Activated naive CD4-positive, alpha-beta T cell treated with anti-CD3 and anti-CD28 coated beads for 36 hours (primary cell): ENCODE measurements around the gene OR51A7. TPM values are rescaled to one million over a fixed set of nuclear protein-coding genes. Genes with fewer than 3 reads are reported as not detected.

Experiments used
- total RNA-seq, 2 experiments: library from RNA; stranded (reverse); gene quantifications; one replicate each; pipeline ENCODE4 v1.2.3, GENCODE V29; 2021

OR51A7 gene
- total RNA-seq, 2 experiments from 2014 or later: not detected

Other genes starting within 250 kb of the OR51A7 start
- not detected for gene OR51E2, start 205.9 kb upstream of the OR51A7 start, total RNA-seq
- not detected for gene MMP26, start 199.0 kb upstream of the OR51A7 start, total RNA-seq
- not detected for gene OR51F1, start 133.8 kb upstream of the OR51A7 start, total RNA-seq
- gene OR52R1, start 99.4 kb upstream of the OR51A7 start, total RNA-seq: not detected
- not detected for gene OR51F2, start 82.5 kb upstream of the OR51A7 start, total RNA-seq
- not detected for gene OR51S1, start 54.6 kb upstream of the OR51A7 start, total RNA-seq
- not detected for gene OR51T1, start 21.9 kb upstream of the OR51A7 start, total RNA-seq
- not detected for gene OR51G2, start 15.6 kb downstream of the OR51A7 start, total RNA-seq
- gene OR51G1, start 20.6 kb downstream of the OR51A7 start, total RNA-seq: not detected
- not detected for gene OR51A4, start 43.8 kb downstream of the OR51A7 start, total RNA-seq
- gene OR51A2, start 51.9 kb downstream of the OR51A7 start, total RNA-seq: not detected
- gene OR51L1, start 91.1 kb downstream of the OR51A7 start, total RNA-seq: not detected
- not detected for gene OR52J3, start 142.7 kb downstream of the OR51A7 start, total RNA-seq
- gene OR52E2, start 155.8 kb downstream of the OR51A7 start, total RNA-seq: not detected
- gene OR52E1, start 165.8 kb downstream of the OR51A7 start, total RNA-seq: not detected
- not detected for gene OR52A5, start 234.6 kb downstream of the OR51A7 start, total RNA-seq